ENCODE results near the gene CPVL. TPM values are rescaled to one million over a fixed set of nuclear protein-coding genes. Genes with fewer than 3 reads are reported as not detected.

Gene CPVL
- polyA plus RNA-seq, 1 donor from 2014 or later: 1.6 TPM

DNA sequence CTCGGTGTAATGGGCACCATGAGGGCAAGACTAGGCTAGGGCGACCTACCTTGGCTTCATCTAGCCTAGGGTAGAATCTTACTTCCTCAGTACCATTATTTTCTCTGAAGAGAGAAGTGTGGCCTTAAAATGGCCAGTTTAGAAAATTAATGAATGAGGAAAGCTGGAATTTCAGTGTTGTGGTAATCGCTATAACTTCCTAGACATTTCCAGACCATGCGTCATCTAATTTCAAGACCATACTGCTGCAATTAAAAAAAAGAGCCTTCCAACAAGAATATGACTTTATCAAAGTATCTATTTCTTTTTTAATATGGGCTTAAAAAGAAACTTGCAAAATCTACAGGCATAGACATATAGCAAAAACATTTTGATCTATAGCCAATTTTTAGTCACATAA, 68.5 kb downstream of the CPVL start:
- H3K4me3 Mint-ChIP-seq: no peak overlapping the region
- H3K9me3 Mint-ChIP-seq: no peaks in the 10 kb centered on the region
- peaks cover 10% of the 10 kb centered on the region for H3K27me3 Mint-ChIP-seq
- H3K36me3 Mint-ChIP-seq: no peaks in the 10 kb centered on the region
- no peak overlapping the region for H3K27ac Mint-ChIP-seq
- H3K4me1 Mint-ChIP-seq: no peaks in the 10 kb centered on the region

DNA sequence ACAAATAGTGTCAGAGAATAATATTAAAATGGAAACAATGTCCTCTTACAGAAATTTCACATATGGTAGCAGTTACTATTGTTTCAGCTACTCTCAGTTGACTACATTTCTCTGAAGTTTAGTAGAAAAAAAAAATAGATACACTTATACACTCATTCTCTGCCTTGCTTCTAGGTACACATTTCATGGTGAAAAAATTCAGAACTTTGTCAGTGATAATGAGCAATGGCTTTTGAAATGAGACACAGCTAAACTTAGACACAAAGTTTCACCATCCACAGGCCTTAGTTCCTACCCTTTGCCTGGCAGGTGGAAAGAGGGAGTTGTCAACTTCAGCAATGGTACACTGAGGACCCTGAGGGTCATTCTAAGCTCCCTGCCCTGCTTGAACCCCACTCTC, 69.2 kb downstream of the CPVL start:
- Mint-ChIP-seq H3K27ac (peak overlapping the region in 1 of 3 donors; percentile 13), H3K9me3 (no peaks in the 10 kb centered on the region), H3K27me3 (peaks cover 14% of the 10 kb centered on the region), H3K36me3 (no peaks in the 10 kb centered on the region), H3K4me1 (no peaks in the 10 kb centered on the region), H3K4me3 (no peak overlapping the region)

- H3K27ac Mint-ChIP-seq: peak overlapping the region in 1 of 3 donors; percentile 34
- H3K36me3 Mint-ChIP-seq: no peaks in the 10 kb centered on the region
- H3K4me3 Mint-ChIP-seq: no peak overlapping the region
- no peaks in the 10 kb centered on the region for H3K4me1 Mint-ChIP-seq
- H3K27me3 Mint-ChIP-seq: peaks cover 14% of the 10 kb centered on the region
- no peaks in the 10 kb centered on the region for H3K9me3 Mint-ChIP-seq
These were observed 69.7 kb downstream of the CPVL start for GRCh38 chr7:29076631-29077030.

- peaks cover 14% of the 10 kb centered on the region for H3K27me3 Mint-ChIP-seq
- no peaks in the 10 kb centered on the region for H3K9me3 Mint-ChIP-seq
- no peak overlapping the region for H3K27ac Mint-ChIP-seq
- no peaks in the 10 kb centered on the region for H3K4me1 Mint-ChIP-seq
- no peak overlapping the region for H3K4me3 Mint-ChIP-seq
- no peaks in the 10 kb centered on the region for H3K36me3 Mint-ChIP-seq
These were observed 70.7 kb downstream of the CPVL start for GRCh38 chr7:29075606-29076005.

DNA sequence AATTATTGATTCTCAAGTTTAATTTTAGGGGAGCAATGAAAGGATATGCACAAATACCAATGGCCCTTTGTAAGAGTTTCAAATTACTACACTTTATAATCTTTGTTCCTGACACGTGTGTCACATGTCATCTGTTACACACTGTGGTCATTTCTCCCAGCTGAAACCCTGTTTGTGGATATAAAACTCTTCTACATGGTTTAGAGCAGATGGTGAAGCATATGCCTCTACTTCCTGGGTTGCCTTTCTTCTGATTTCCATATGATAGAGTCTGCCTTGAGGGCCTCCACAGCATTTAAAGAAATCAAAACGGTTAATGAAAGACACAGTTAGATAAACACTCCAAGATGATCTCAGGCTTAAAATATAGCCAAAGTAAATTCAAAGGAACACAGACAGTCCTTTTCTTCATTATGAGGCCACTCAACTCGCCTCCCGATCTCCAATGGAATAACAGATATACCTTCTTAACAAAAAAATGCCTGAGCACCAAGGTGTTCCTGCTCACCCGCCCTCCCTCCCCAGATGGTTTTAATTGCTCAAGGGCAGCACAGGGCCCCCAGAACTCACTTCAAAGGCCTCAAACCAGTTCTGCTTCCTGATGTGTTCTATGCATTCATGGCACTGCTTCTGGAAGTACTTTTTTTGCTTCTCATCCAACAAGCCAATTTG, 75.0 kb downstream of the CPVL start:
- H3K36me3 Mint-ChIP-seq: no peaks in the 10 kb centered on the region

DNA sequence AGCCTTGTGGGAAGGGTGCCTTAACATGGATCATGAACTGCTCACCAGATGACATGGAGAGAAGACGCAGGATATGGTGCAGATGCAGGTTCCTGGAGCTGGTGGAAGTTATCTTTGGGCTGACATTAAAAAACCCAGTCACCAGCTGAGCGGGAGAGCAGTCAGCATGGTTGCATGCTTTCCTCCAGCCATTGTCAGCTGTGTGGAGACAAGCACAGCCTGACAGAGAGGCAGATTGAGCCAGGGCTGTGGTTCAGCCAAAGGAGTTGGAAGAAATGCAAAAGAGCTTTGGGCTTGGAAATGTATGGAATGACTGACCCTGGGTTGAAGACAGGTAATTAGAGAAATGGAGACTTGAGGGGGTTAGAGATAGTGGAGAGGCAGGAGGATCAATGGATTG, 79.7 kb downstream of the CPVL start:
- H3K4me3 Mint-ChIP-seq: no peak overlapping the region
- no peak overlapping the region for H3K27ac Mint-ChIP-seq
- peaks cover 0 to 1% (median 0%) of the 10 kb centered on the region in 3 donors for H3K9me3 Mint-ChIP-seq
- H3K36me3 Mint-ChIP-seq: no peaks in the 10 kb centered on the region
- peaks cover 20% of the 10 kb centered on the region for H3K27me3 Mint-ChIP-seq
- no peaks in the 10 kb centered on the region for H3K4me1 Mint-ChIP-seq

More for the DNA sequence above, 75.0 kb downstream of the CPVL start:
- no peak overlapping the region for H3K4me3 Mint-ChIP-seq
- no peaks in the 10 kb centered on the region for H3K9me3 Mint-ChIP-seq
- no peaks in the 10 kb centered on the region for H3K4me1 Mint-ChIP-seq
- H3K27me3 Mint-ChIP-seq: peaks cover 9% of the 10 kb centered on the region
- H3K27ac Mint-ChIP-seq: no peak overlapping the region

DNA sequence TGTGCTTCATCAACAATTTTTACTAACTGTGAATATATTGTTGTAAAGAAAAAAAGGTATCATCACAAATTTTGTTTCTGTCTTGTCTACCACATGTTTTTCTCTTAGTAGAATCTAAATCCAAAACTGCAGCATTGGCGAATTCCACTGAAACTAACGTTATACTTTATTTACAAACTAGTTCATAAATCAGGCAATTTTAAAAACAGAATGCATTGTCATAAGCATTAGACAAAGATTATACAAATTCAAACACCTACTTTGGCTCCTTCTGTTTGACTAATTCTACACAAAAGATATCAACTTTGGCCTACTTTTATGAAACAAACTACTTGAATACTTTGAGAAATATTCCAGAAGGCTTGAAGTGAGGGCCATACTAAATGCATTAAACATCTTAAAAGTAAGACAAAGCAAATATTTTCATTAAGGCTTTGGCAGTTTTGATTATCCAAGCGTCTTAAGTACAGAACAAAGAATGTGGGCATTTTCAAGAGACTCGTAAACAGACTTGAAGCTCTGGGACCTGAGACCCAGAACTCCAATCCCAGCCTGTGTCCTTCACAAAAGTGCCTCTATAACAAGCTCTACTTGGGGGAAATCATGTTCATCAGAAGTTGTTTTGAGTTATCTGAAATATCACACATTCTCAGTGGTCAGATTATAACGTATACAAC, 81.0 kb downstream of the CPVL start:
- peaks cover 0 to 1% (median 0%) of the 10 kb centered on the region in 3 donors for H3K9me3 Mint-ChIP-seq
- no peak overlapping the region for H3K4me3 Mint-ChIP-seq
- H3K27ac Mint-ChIP-seq: no peak overlapping the region
- H3K36me3 Mint-ChIP-seq: no peaks in the 10 kb centered on the region
- H3K4me1 Mint-ChIP-seq: no peaks in the 10 kb centered on the region
- H3K27me3 Mint-ChIP-seq: peaks cover 24% of the 10 kb centered on the region

DNA sequence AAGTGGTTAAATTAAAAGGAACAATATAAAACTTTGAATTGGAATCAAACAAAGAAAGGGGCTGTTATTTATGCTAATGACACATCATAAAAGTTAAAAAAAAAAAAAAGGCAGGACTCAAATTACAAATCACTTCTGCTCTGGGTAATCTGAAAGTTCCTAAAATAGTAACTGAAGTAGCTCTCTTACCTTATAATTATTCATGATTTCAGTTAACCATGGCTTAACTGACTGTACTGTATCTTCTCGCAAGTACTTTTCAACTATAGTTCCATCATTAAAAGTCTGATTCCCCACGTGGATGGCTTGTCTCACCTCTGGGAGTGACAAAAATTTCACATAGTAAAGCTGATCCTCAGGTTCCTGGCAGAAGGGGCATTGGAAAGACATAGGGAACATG, 82.5 kb downstream of the CPVL start:
- Mint-ChIP-seq H3K27me3 (peaks cover 31% of the 10 kb centered on the region), H3K4me3 (no peak overlapping the region), H3K27ac (no peak overlapping the region), H3K36me3 (no peaks in the 10 kb centered on the region), H3K9me3 (peaks cover 5 to 6% (median 5%) of the 10 kb centered on the region in 3 donors), H3K4me1 (no peaks in the 10 kb centered on the region)

DNA sequence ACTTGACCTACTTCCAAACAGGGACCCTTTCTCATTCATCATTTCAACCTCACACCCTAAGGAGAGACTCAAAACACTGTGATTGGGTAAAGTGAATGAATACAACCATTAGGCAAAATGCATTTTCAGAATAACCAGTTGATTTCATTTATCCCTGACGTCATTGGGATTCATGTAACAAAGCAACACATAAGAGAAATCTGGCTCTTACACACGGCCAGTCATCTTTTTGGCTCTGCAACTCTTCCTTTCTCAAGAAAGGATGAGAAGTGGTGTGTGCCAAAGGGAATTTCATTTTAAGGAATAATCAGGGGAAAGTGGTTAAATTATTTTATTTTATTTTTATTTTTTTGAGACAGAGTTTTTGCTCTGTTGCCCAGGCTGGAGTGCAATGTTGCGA, 83.1 kb downstream of the CPVL start:
- Mint-ChIP-seq H3K4me3 (no peak overlapping the region), H3K36me3 (no peaks in the 10 kb centered on the region), H3K27me3 (peaks cover 32% of the 10 kb centered on the region), H3K27ac (no peak overlapping the region), H3K4me1 (no peaks in the 10 kb centered on the region), H3K9me3 (peaks cover 6 to 11% (median 8%) of the 10 kb centered on the region in 3 donors)

DNA sequence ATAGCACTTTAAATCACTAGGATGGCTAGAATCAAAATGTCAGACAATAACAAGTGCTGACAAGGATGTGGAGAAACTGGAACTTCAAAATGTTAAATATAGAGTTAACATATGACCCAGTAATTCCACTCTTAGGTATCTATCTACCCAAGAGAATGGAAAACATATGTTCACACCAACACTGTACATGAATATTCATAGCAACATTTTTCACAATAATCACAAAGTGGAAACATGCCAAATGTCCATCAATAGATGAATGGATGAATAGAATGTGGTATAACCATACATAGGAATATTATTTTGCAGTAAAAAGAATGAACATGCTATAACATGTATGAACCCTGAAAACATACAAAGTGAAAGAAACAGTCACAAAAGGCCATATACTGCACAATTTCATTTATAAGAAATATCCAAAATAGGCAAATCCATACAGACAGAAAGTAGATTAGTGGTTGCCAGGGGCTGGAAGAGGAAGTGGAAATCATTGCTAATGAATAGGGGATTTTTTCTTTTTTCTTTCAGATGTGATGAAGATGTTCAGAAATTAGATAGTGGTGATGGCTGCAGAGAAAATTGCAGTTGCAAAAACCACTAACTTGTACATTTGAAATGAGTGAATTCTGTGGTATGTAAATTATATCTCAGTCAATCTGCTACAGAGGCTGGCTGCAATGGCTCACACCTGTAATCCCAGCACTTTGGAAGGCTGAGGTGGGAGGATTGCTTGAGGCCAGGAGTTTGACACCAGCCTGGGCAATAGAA, 93.0 kb downstream of the CPVL start:
- Mint-ChIP-seq H3K9me3 (peaks cover 3 to 20% (median 8%) of the 10 kb centered on the region in 3 donors), H3K36me3 (peaks cover 1% of the 10 kb centered on the region), H3K27me3 (peaks cover 7% of the 10 kb centered on the region), H3K27ac (no peak overlapping the region), H3K4me1 (no peaks in the 10 kb centered on the region), H3K4me3 (no peak overlapping the region)

DNA sequence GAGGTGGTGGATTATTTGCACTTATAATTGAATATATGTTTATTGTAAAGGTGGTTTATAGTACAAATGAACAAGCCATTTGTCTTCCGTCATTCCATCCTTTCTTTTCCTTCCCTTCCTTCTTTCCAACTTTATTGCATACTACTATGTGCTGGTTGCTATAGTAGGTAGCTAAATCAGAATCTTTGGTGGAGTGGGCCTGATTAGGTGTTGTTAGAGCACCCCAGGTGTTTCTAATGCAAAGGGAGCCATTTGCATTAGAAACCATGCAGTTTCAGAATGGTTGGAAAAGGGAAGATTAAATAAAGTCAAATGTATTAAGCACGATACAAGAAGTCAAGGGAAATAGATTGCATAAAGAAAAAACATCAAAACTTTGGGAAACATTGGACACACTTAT, 99.4 kb downstream of the CPVL start:
- Mint-ChIP-seq H3K27ac (no peak overlapping the region), H3K9me3 (peaks cover 0 to 6% (median 2%) of the 10 kb centered on the region in 3 donors), H3K27me3 (peaks cover 9% of the 10 kb centered on the region), H3K4me3 (no peak overlapping the region), H3K36me3 (no peaks in the 10 kb centered on the region), H3K4me1 (peaks cover 0 to 1% (median 0%) of the 10 kb centered on the region in 3 donors)

- Mint-ChIP-seq H3K27me3 (peaks cover 12% of the 10 kb centered on the region), H3K4me3 (no peak overlapping the region), H3K4me1 (peaks cover 0 to 1% (median 0%) of the 10 kb centered on the region in 3 donors), H3K36me3 (no peaks in the 10 kb centered on the region), H3K9me3 (peaks cover 0 to 3% (median under 1%) of the 10 kb centered on the region in 3 donors), H3K27ac (no peak overlapping the region)
These were observed 100.9 kb downstream of the CPVL start for GRCh38 chr7:29045258-29046086.

DNA sequence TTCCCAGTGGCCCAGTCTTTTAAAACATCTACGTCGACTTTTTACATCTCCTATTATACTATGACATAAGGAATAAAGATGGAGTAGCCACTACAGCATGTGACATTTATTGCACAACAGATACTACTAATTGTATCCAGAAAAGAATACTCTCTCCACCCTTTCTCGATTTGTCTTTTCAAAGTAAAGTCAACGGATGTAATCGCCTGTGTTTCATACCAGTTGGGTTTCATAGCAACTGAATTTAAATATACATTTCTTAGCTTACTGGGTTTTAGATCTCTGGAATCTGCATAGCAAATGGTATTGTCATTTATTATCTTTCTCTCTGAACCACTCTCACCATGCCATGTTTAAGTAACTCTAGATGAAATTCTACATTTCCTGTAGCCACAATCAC, 101.8 kb downstream of the CPVL start:
- Mint-ChIP-seq H3K4me1 (peaks cover 0 to 1% (median 0%) of the 10 kb centered on the region in 3 donors), H3K4me3 (no peak overlapping the region), H3K27ac (no peak overlapping the region), H3K36me3 (no peaks in the 10 kb centered on the region), H3K27me3 (peaks cover 12% of the 10 kb centered on the region), H3K9me3 (peaks cover 0 to 3% (median 0%) of the 10 kb centered on the region in 3 donors)

DNA sequence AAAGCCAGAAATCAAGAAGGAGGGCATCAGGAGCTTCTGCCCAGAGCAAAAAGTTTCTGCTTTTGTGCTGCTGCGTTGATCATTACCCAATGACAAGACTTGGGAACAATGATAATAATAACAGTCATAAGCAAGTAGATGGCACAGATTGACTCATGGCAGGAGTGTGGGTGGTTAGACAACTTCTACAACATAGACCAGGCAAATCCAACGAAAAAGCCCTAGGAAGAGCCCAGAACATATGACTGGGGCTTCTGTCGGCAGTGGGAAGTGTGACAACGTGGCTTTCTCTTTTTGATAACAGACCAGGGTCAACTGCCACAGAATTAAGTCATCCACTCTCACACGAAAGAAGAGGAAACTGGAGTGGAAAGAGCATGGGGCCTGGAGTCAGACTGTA, 102.8 kb downstream of the CPVL start:
- no peaks in the 10 kb centered on the region for H3K36me3 Mint-ChIP-seq
- no peak overlapping the region for H3K27ac Mint-ChIP-seq
- H3K27me3 Mint-ChIP-seq: peaks cover 10% of the 10 kb centered on the region
- H3K4me3 Mint-ChIP-seq: no peak overlapping the region
- H3K4me1 Mint-ChIP-seq: peaks cover 0 to 1% (median 0%) of the 10 kb centered on the region in 3 donors
- no peaks in the 10 kb centered on the region for H3K9me3 Mint-ChIP-seq

Measured in IgD-negative memory B cell (primary cell).